ENCODE measurements around the gene TGM1. TPM values are rescaled to one million over a fixed set of nuclear protein-coding genes. Genes with fewer than 3 reads are reported as not detected.

The TGM1 gene
- total and polyA plus RNA-seq, 2 experiments from 2014 or later, result 0.33 to 1.5 TPM

- no peaks in the 10 kb centered on the region for H3K4me1 ChIP-seq (ENCODE audit: insufficient read depth)
- 84% methylated on average over 10 of the region's 16 CpGs for WGBS (ENCODE audit: low lambda C conversion rate, missing lambda C conversion rate)
- no peaks in the 10 kb centered on the region for H3K36me3 ChIP-seq (replicated peaks; ENCODE audit: insufficient read depth, low read depth)
- H2AFZ ChIP-seq, result no peak overlapping the region
- H3K9me2 ChIP-seq (replicated peaks; ENCODE audit: insufficient read depth), result no peaks in the 10 kb centered on the region
- no peaks in the 10 kb centered on the region for H4K20me1 ChIP-seq (ENCODE audit: insufficient read depth, poor library complexity, severe bottlenecking)
- no peak overlapping the region for H3K4me2 ChIP-seq
- no peak for DNase-seq (ENCODE audit: low spot score)
- no peaks in the 10 kb centered on the region for H3K27me3 ChIP-seq
- H3K27ac ChIP-seq, result no peak overlapping the region
- H3K4me3 ChIP-seq, result no peak overlapping the region
- H3K9me3 ChIP-seq (ENCODE audit: low read depth), result no peaks in the 10 kb centered on the region
- TF ChIP-seq CTCF (IDR thresholded peaks at IDR 0.05; ENCODE audit: poor library complexity) (no peak), EZH2phosphoT487 (IDR thresholded peaks at IDR 0.05; ENCODE audit: low read depth, severe bottlenecking, unreplicated experiment) (no peak), EZH2 (IDR thresholded peaks at IDR 0.05; ENCODE audit: borderline replicate concordance) (no peak)
- no peaks in the 10 kb centered on the region for H3K79me2 ChIP-seq
Measured at GRCh38 chr14:24259282-24260025, 3.5 kb downstream of the TGM1 start.

- H3K9me2 ChIP-seq (replicated peaks; ENCODE audit: insufficient read depth), result no peaks in the 10 kb centered on the region
- no peak overlapping the region for H3K4me3 ChIP-seq
- no peaks in the 10 kb centered on the region for H3K79me2 ChIP-seq
- no peak overlapping the region for H3K27ac ChIP-seq
- no peaks in the 10 kb centered on the region for H3K36me3 ChIP-seq (replicated peaks; ENCODE audit: insufficient read depth, low read depth)
- H3K27me3 ChIP-seq, result no peaks in the 10 kb centered on the region
- no peak overlapping the region for H2AFZ ChIP-seq
- TF ChIP-seq CTCF (IDR thresholded peaks at IDR 0.05; ENCODE audit: poor library complexity) (no peak), EZH2 (IDR thresholded peaks at IDR 0.05; ENCODE audit: borderline replicate concordance) (no peak), EZH2phosphoT487 (IDR thresholded peaks at IDR 0.05; ENCODE audit: low read depth, severe bottlenecking, unreplicated experiment) (no peak)
- no peaks in the 10 kb centered on the region for H3K9me3 ChIP-seq (ENCODE audit: low read depth)
- WGBS (ENCODE audit: low lambda C conversion rate, missing lambda C conversion rate), result 90% methylated on average over 18 of the region's 18 CpGs
- no peak for DNase-seq (ENCODE audit: low spot score)
- no peak overlapping the region for H3K4me2 ChIP-seq
- H4K20me1 ChIP-seq (ENCODE audit: insufficient read depth, poor library complexity, severe bottlenecking), result no peaks in the 10 kb centered on the region
- H3K4me1 ChIP-seq (ENCODE audit: insufficient read depth), result no peaks in the 10 kb centered on the region
Measured at GRCh38 chr14:24258548-24259265, 4.3 kb downstream of the TGM1 start.

- Histone ChIP-seq H3K4me2 (no peak overlapping the region), H3K4me1 (ENCODE audit: insufficient read depth) (no peaks in the 10 kb centered on the region), H3K79me2 (no peaks in the 10 kb centered on the region), H3K27ac (no peak overlapping the region), H3K27me3 (no peaks in the 10 kb centered on the region), H3K36me3 (replicated peaks; ENCODE audit: insufficient read depth, low read depth) (no peaks in the 10 kb centered on the region), H3K4me3 (no peak overlapping the region), H4K20me1 (ENCODE audit: insufficient read depth, poor library complexity, severe bottlenecking) (no peaks in the 10 kb centered on the region), H3K9me3 (ENCODE audit: low read depth) (no peaks in the 10 kb centered on the region), H2AFZ (no peak overlapping the region), H3K9me2 (replicated peaks; ENCODE audit: insufficient read depth) (no peaks in the 10 kb centered on the region)
- no peak for DNase-seq (ENCODE audit: low spot score)
- WGBS (ENCODE audit: low lambda C conversion rate, missing lambda C conversion rate), result 89% methylated on average over 6 of the region's 9 CpGs
- TF ChIP-seq EZH2 (IDR thresholded peaks at IDR 0.05; ENCODE audit: borderline replicate concordance), result no peak
- no peak for TF ChIP-seq EZH2phosphoT487 (IDR thresholded peaks at IDR 0.05; ENCODE audit: low read depth, severe bottlenecking, unreplicated experiment)
- TF ChIP-seq CTCF (IDR thresholded peaks at IDR 0.05; ENCODE audit: poor library complexity), result no peak
Measured at GRCh38 chr14:24258119-24258518, 4.9 kb downstream of the TGM1 start.

Data from hepatocyte (in vitro differentiated cells).